Loucy (cell line): ENCODE measurements around the gene WIZ.

ENCODE experiments used
- H2AFZ ChIP-seq: fragments of 200-600 bp; sonication (generic); 2 replicates; pipeline ENCODE4 v1.6.0; 2016; ENCODE audit warnings: antibody characterized with exemption, mild to moderate bottlenecking, low read length, moderate library complexity
- H3F3A ChIP-seq: fragments of 200-600 bp; 2 replicates; pipeline ENCODE4 v1.6.0; 2016; ENCODE audit warnings: antibody characterized with exemption, low read depth, mild to moderate bottlenecking
- H3K27me3 ChIP-seq: fragments of 200-600 bp; sonication (generic); 2 replicates; pipeline ENCODE4 v1.6.1; 2014; ENCODE audit warnings: low read length, mild to moderate bottlenecking; ENCODE audit not compliant: insufficient read depth, poor library complexity, severe bottlenecking
- H3K36me3 ChIP-seq: fragments of 200-600 bp; sonication (generic); 2 replicates; pipeline ENCODE4 v1.6.1; 2016; ENCODE audit warnings: low read length; ENCODE audit not compliant: insufficient read depth
- H3K4me1 ChIP-seq: fragments of 200-600 bp; sonication (generic); 2 replicates; pipeline ENCODE4 v1.5.1; 2014; ENCODE audit warnings: low read length, mild to moderate bottlenecking; ENCODE audit not compliant: insufficient read depth, poor library complexity, severe bottlenecking
- H3K4me2 ChIP-seq: fragments of 200-600 bp; sonication (generic); 2 replicates; pipeline ENCODE4 v1.6.0; 2014; ENCODE audit warnings: antibody characterized with exemption, low read length, low read depth, mild to moderate bottlenecking; ENCODE audit not compliant: poor library complexity, severe bottlenecking
- H3K4me3 ChIP-seq: fragments of 200-600 bp; sonication (generic); 2 replicates; pipeline ENCODE4 v1.5.1; 2014; ENCODE audit warnings: low read length, mild to moderate bottlenecking, mixed read lengths; ENCODE audit not compliant: poor library complexity, severe bottlenecking
- H3K79me2 ChIP-seq: fragments of 200-600 bp; sonication (generic); 2 replicates; pipeline ENCODE4 v1.6.1; 2014; ENCODE audit warnings: low read length; ENCODE audit not compliant: insufficient read depth
- H3K9ac ChIP-seq: fragments of 200-600 bp; sonication (generic); 2 replicates; pipeline ENCODE4 v1.6.0; 2014; ENCODE audit warnings: mild to moderate bottlenecking, low read depth, low read length, moderate library complexity; ENCODE audit not compliant: poor library complexity, severe bottlenecking
- H3K9me2 ChIP-seq: fragments of 200-600 bp; sonication (generic); replicated peaks from 2 replicates; pipeline ENCODE4 v1.6.1; 2016; ENCODE audit warnings: low read depth, low read length, mixed read lengths
- H3K9me3 ChIP-seq: fragments of 200-600 bp; sonication (generic); 2 replicates; pipeline ENCODE4 v1.6.1; 2014; ENCODE audit warnings: mild to moderate bottlenecking, antibody characterized with exemption, low read length, low read depth; ENCODE audit not compliant: insufficient read depth
- H4K20me1 ChIP-seq: fragments of 200-600 bp; sonication (generic); 2 replicates; pipeline ENCODE4 v1.6.0; 2014; ENCODE audit warnings: antibody characterized with exemption, low read length, mild to moderate bottlenecking; ENCODE audit not compliant: insufficient read depth, poor library complexity, severe bottlenecking
- EZH2phosphoT487 ChIP-seq: fragments of 200-600 bp; IDR thresholded peaks from 2 replicates; pipeline ENCODE4 v1.6.1; 2018; ENCODE audit warnings: antibody characterized with exemption, mild to moderate bottlenecking, moderate library complexity, borderline replicate concordance
- TF ChIP-seq, protein P1 (sequence below): fragments of 200-600 bp; sonication (generic); conservative IDR thresholded peaks from 2 replicates; pipeline ENCODE4 v1.5.1; 2014; ENCODE audit warnings: mild to moderate bottlenecking, antibody characterized with exemption, low read length

The WIZ gene

DNA sequence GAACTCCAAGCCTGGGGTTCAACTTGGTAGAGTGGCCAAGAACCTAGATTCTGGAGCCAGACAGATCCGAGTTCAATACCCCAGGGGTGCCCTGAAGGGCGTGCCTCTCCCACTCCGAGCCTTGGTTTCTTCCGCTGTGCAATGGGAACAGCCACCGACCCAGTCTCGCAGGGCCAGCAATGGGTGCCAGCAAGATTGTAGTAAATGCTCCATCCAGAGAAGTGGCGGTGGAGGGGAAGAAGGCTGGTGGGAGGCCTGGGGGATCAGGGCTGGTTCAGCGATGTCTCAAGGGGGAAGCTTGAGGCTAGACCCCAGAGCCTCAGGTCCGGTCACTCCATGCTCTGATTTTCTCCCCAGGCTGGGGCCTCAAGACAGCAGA lies 4.5 kb downstream of the WIZ start:
- H3K9ac ChIP-seq, result no peak overlapping the region
- H3K79me2 ChIP-seq, result no peaks in the 10 kb centered on the region
- H3K9me2 ChIP-seq, result no peaks in the 10 kb centered on the region
- H4K20me1 ChIP-seq, result no peaks in the 10 kb centered on the region
- H3K4me1 ChIP-seq, result no peaks in the 10 kb centered on the region
- H3K27me3 ChIP-seq, result no peaks in the 10 kb centered on the region
- H3K4me2 ChIP-seq, result no peak overlapping the region
- no peak for TF ChIP-seq EZH2phosphoT487
- TF ChIP-seq, protein P1, sequence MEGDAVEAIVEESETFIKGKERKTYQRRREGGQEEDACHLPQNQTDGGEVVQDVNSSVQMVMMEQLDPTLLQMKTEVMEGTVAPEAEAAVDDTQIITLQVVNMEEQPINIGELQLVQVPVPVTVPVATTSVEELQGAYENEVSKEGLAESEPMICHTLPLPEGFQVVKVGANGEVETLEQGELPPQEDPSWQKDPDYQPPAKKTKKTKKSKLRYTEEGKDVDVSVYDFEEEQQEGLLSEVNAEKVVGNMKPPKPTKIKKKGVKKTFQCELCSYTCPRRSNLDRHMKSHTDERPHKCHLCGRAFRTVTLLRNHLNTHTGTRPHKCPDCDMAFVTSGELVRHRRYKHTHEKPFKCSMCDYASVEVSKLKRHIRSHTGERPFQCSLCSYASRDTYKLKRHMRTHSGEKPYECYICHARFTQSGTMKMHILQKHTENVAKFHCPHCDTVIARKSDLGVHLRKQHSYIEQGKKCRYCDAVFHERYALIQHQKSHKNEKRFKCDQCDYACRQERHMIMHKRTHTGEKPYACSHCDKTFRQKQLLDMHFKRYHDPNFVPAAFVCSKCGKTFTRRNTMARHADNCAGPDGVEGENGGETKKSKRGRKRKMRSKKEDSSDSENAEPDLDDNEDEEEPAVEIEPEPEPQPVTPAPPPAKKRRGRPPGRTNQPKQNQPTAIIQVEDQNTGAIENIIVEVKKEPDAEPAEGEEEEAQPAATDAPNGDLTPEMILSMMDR, result no peak
- no peaks in the 10 kb centered on the region for H3F3A ChIP-seq
- H3K36me3 ChIP-seq, result no peaks in the 10 kb centered on the region
- H3K4me3 ChIP-seq, result no peak overlapping the region
- no peak overlapping the region for H2AFZ ChIP-seq
- H3K9me3 ChIP-seq, result no peaks in the 10 kb centered on the region

DNA sequence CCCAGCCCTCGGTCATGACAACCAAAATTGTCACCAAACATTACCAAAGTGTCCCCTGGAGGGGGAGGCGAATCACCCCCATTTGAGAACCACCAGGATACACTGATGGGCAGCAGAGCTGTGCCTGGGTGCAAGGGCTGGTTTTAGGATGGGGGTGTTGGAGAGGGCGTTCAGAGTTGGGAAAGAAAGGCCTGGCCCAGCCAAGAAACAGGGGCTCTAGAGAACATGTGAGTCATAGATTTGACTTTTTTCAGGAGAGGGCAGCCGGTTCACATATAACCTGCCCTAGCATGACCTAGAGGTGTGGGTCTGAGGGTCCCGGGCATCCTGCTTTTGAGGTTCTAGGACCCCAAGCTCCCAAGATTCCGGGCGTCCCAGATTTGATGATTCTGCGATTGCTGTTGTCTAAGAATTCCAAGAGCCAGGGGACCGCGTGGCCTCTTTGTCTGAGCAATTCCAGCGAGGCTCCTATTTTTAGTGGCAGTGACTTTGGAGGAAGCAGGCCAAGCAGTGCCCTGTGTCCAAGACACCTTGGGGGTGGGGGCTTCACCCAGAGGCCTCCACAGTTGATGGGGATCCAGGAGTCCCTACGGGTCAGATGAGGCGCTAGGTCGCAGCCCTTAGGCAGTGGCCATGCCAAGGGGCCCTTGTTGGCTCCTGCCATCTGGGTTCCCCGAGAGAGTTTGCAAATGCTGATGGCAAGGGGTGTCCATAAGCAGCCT lies 5.1 kb downstream of the WIZ start:
- no peaks in the 10 kb centered on the region for H3K27me3 ChIP-seq
- H3K9ac ChIP-seq, result no peak overlapping the region
- H2AFZ ChIP-seq, result no peak overlapping the region
- H3K4me2 ChIP-seq, result no peak overlapping the region
- H3F3A ChIP-seq, result no peaks in the 10 kb centered on the region
- H3K36me3 ChIP-seq, result no peaks in the 10 kb centered on the region
- no peaks in the 10 kb centered on the region for H3K79me2 ChIP-seq
- H3K9me2 ChIP-seq, result no peaks in the 10 kb centered on the region
- H3K4me1 ChIP-seq, result no peaks in the 10 kb centered on the region
- H4K20me1 ChIP-seq, result no peaks in the 10 kb centered on the region
- TF ChIP-seq EZH2phosphoT487, result no peak
- TF ChIP-seq, protein P1, result no peak
- H3K9me3 ChIP-seq, result no peaks in the 10 kb centered on the region
- H3K4me3 ChIP-seq, result no peak overlapping the region

DNA sequence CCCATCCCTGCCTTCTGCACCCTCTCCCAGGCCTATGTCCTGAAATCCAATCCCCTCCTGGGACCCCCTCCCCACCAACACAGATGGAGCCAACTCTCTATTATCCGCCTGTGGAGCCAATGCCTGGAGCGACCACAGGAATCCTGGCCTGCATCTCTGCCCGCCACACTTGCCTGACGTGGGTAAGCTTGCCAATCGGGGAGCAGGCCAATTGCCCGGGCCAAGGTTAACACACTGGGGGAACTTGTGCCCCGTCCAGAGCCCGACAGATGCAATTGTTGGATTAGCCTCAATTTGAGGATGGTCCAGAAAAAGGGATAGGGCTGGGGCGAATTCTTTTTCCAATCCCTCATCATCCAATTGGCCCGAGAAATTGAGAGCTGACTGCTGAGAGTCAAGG lies 5.9 kb downstream of the WIZ start:
- Histone ChIP-seq H3K27me3 (no peaks in the 10 kb centered on the region), H2AFZ (no peak overlapping the region), H3K4me2 (no peak overlapping the region), H3F3A (no peaks in the 10 kb centered on the region), H3K79me2 (no peaks in the 10 kb centered on the region), H4K20me1 (no peaks in the 10 kb centered on the region), H3K9ac (no peak overlapping the region), H3K4me3 (no peak overlapping the region), H3K4me1 (no peaks in the 10 kb centered on the region), H3K9me3 (no peaks in the 10 kb centered on the region), H3K9me2 (no peaks in the 10 kb centered on the region), H3K36me3 (no peaks in the 10 kb centered on the region)
- TF ChIP-seq EZH2phosphoT487, result no peak
- TF ChIP-seq, protein P1, result no peak
